Measurements from ENCODE around the gene LGR5. TPM values are rescaled to one million over a fixed set of nuclear protein-coding genes. Genes with fewer than 3 reads are reported as not detected.

LGR5 gene
- not detected for total RNA-seq

GRCh38 chr12:71439613-71440344 is at the start of gene LGR5:
Gene LGR5, plus strand, starts transcription at chr12:71439798. Its CDS starts 283 bp downstream, at chr12:71440081.
- peaks cover 16% of the 10 kb centered on the region for H3K4me1 Mint-ChIP-seq
- peaks cover 20% of the 10 kb centered on the region for H3K9me3 Mint-ChIP-seq
- H3K36me3 Mint-ChIP-seq, result no peaks in the 10 kb centered on the region
- peaks cover 71% of the 10 kb centered on the region for H3K27me3 Mint-ChIP-seq
- H3K27ac Mint-ChIP-seq, result no peak within 1 kb of the TSS
- H3K4me3 Mint-ChIP-seq, result peak within 1 kb of the TSS; percentile 75
- DNase-seq, result peak; percentile 31

- H3K9me3 Mint-ChIP-seq, result no peaks in the 10 kb centered on the region
- H3K27ac Mint-ChIP-seq, result no peak overlapping the region
- peaks cover 13% of the 10 kb centered on the region for H3K27me3 Mint-ChIP-seq
- no peak for DNase-seq
- no peaks in the 10 kb centered on the region for H3K4me1 Mint-ChIP-seq
- no peaks in the 10 kb centered on the region for H3K36me3 Mint-ChIP-seq
- no peak overlapping the region for H3K4me3 Mint-ChIP-seq
Observed at GRCh38 chr12:71392521-71393145, 47.0 kb upstream of the LGR5 start.

- no peaks in the 10 kb centered on the region for H3K4me1 Mint-ChIP-seq
- H3K36me3 Mint-ChIP-seq, result no peaks in the 10 kb centered on the region
- H3K4me3 Mint-ChIP-seq, result no peak overlapping the region
- DNase-seq, result no peak
- no peak overlapping the region for H3K27ac Mint-ChIP-seq
- H3K9me3 Mint-ChIP-seq, result no peaks in the 10 kb centered on the region
- peaks cover 11% of the 10 kb centered on the region for H3K27me3 Mint-ChIP-seq
Observed at GRCh38 chr12:71393625-71394024, 46.0 kb upstream of the LGR5 start.

GRCh38 chr12:71397433-71397954 is 42.1 kb upstream of the LGR5 start:
- Mint-ChIP-seq H3K36me3 (no peaks in the 10 kb centered on the region), H3K27ac (no peak overlapping the region), H3K4me3 (no peak overlapping the region), H3K4me1 (no peaks in the 10 kb centered on the region), H3K9me3 (no peaks in the 10 kb centered on the region), H3K27me3 (peaks cover under 1% of the 10 kb centered on the region)
- DNase-seq, result no peak

GRCh38 chr12:71399197-71399596 is 40.4 kb upstream of the LGR5 start:
- Mint-ChIP-seq H3K4me1 (no peaks in the 10 kb centered on the region), H3K27me3 (peaks cover 7% of the 10 kb centered on the region), H3K36me3 (peaks cover 3% of the 10 kb centered on the region), H3K27ac (no peak overlapping the region), H3K4me3 (no peak overlapping the region), H3K9me3 (peaks cover 1% of the 10 kb centered on the region)
- no peak for DNase-seq

GRCh38 chr12:71400481-71400880 is 39.1 kb upstream of the LGR5 start:
- no peaks in the 10 kb centered on the region for H3K4me1 Mint-ChIP-seq
- DNase-seq, result no peak
- peaks cover 9% of the 10 kb centered on the region for H3K9me3 Mint-ChIP-seq
- peaks cover 18% of the 10 kb centered on the region for H3K27me3 Mint-ChIP-seq
- no peak overlapping the region for H3K4me3 Mint-ChIP-seq
- no peak overlapping the region for H3K27ac Mint-ChIP-seq
- H3K36me3 Mint-ChIP-seq, result peaks cover 3% of the 10 kb centered on the region

GRCh38 chr12:71405884-71406283 is 33.7 kb upstream of the LGR5 start:
- Mint-ChIP-seq H3K4me1 (no peaks in the 10 kb centered on the region), H3K27me3 (peaks cover 36% of the 10 kb centered on the region), H3K27ac (no peak overlapping the region), H3K9me3 (peaks cover 21% of the 10 kb centered on the region), H3K4me3 (no peak overlapping the region), H3K36me3 (peaks cover 5% of the 10 kb centered on the region)
- no peak for DNase-seq

GRCh38 chr12:71407732-71408131 is 31.9 kb upstream of the LGR5 start:
- peaks cover 7% of the 10 kb centered on the region for H3K36me3 Mint-ChIP-seq
- no peak overlapping the region for H3K27ac Mint-ChIP-seq
- H3K4me3 Mint-ChIP-seq, result no peak overlapping the region
- peaks cover 25% of the 10 kb centered on the region for H3K9me3 Mint-ChIP-seq
- H3K4me1 Mint-ChIP-seq, result no peaks in the 10 kb centered on the region
- no peak for DNase-seq
- H3K27me3 Mint-ChIP-seq, result peaks cover 45% of the 10 kb centered on the region

GRCh38 chr12:71410844-71411243 is 28.8 kb upstream of the LGR5 start:
- no peak overlapping the region for H3K4me3 Mint-ChIP-seq
- no peak overlapping the region for H3K27ac Mint-ChIP-seq
- peaks cover 4% of the 10 kb centered on the region for H3K36me3 Mint-ChIP-seq
- peaks cover 16% of the 10 kb centered on the region for H3K9me3 Mint-ChIP-seq
- peaks cover 30% of the 10 kb centered on the region for H3K27me3 Mint-ChIP-seq
- no peaks in the 10 kb centered on the region for H3K4me1 Mint-ChIP-seq
- no peak for DNase-seq

- H3K36me3 Mint-ChIP-seq, result peaks cover 4% of the 10 kb centered on the region
- H3K4me3 Mint-ChIP-seq, result no peak overlapping the region
- H3K4me1 Mint-ChIP-seq, result no peaks in the 10 kb centered on the region
- H3K27ac Mint-ChIP-seq, result no peak overlapping the region
- H3K9me3 Mint-ChIP-seq, result peaks cover 16% of the 10 kb centered on the region
- DNase-seq, result no peak
- H3K27me3 Mint-ChIP-seq, result peaks cover 30% of the 10 kb centered on the region
Observed at GRCh38 chr12:71411635-71412034, 28.0 kb upstream of the LGR5 start.

- H3K9me3 Mint-ChIP-seq, result peaks cover 8% of the 10 kb centered on the region
- peaks cover 4% of the 10 kb centered on the region for H3K36me3 Mint-ChIP-seq
- DNase-seq, result no peak
- no peak overlapping the region for H3K27ac Mint-ChIP-seq
- no peaks in the 10 kb centered on the region for H3K4me1 Mint-ChIP-seq
- H3K4me3 Mint-ChIP-seq, result no peak overlapping the region
- peaks cover 16% of the 10 kb centered on the region for H3K27me3 Mint-ChIP-seq
Observed at GRCh38 chr12:71415336-71416231, 24.0 kb upstream of the LGR5 start.

- Mint-ChIP-seq H3K9me3 (peaks cover 2% of the 10 kb centered on the region), H3K27ac (no peak overlapping the region), H3K36me3 (no peaks in the 10 kb centered on the region), H3K4me1 (no peaks in the 10 kb centered on the region), H3K4me3 (no peak overlapping the region), H3K27me3 (peaks cover 6% of the 10 kb centered on the region)
- no peak for DNase-seq
Observed at GRCh38 chr12:71417181-71417580, 22.4 kb upstream of the LGR5 start.

GRCh38 chr12:71420775-71421406 is 18.7 kb upstream of the LGR5 start:
- Mint-ChIP-seq H3K36me3 (no peaks in the 10 kb centered on the region), H3K4me1 (no peaks in the 10 kb centered on the region), H3K9me3 (peaks cover 2% of the 10 kb centered on the region), H3K4me3 (no peak overlapping the region), H3K27ac (no peak overlapping the region), H3K27me3 (peaks cover 6% of the 10 kb centered on the region)
- no peak for DNase-seq

GRCh38 chr12:71425568-71426299 is 13.9 kb upstream of the LGR5 start:
- no peaks in the 10 kb centered on the region for H3K4me1 Mint-ChIP-seq
- H3K9me3 Mint-ChIP-seq, result no peaks in the 10 kb centered on the region
- no peak overlapping the region for H3K27ac Mint-ChIP-seq
- no peak for DNase-seq
- H3K27me3 Mint-ChIP-seq, result peaks cover 6% of the 10 kb centered on the region
- no peaks in the 10 kb centered on the region for H3K36me3 Mint-ChIP-seq
- no peak overlapping the region for H3K4me3 Mint-ChIP-seq

Data from activated naive CD8-positive, alpha-beta T cell treated with anti-CD3 and anti-CD28 coated beads for 36 hours (primary cell).